Brain pericyte (primary cell): ENCODE results near the gene FLYWCH1.
A peak's percentile ranks its signal among the peaks of the same experiment; 100 is the strongest.
"Not testable (repeated sequence)": the region's sequence is repeated elsewhere in the genome, so short reads cannot be mapped to it uniquely, and the experiment has no call there.

ENCODE experiments used
- DNase-seq: peaks from one replicate; pipeline ENCODE4 v3.0.0-alpha.2; 2012; ENCODE audit warnings: low read depth, low spot score

FLYWCH1 gene

GRCh38 chr16:2925951-2926649, 14.4 kb downstream of the FLYWCH1 start:
- no peak for DNase-seq

GRCh38 chr16:2926650-2926999, 14.9 kb downstream of the FLYWCH1 start:
- DNase-seq: no peak

- DNase-seq: peak; percentile 57
Measured at GRCh38 chr16:2927010-2927646, 15.4 kb downstream of the FLYWCH1 start.

- DNase-seq: not testable (repeated sequence)
Measured at GRCh38 chr16:2928151-2928550, 16.4 kb downstream of the FLYWCH1 start.

- no peak for DNase-seq
Measured at GRCh38 chr16:2928796-2929195, 17.1 kb downstream of the FLYWCH1 start.

GRCh38 chr16:2929693-2930092, 18.0 kb downstream of the FLYWCH1 start:
- DNase-seq: no peak

GRCh38 chr16:2930236-2930635, 18.5 kb downstream of the FLYWCH1 start:
- DNase-seq: no peak

- not testable (repeated sequence) for DNase-seq
Measured at GRCh38 chr16:2931231-2931914, 19.6 kb downstream of the FLYWCH1 start.

GRCh38 chr16:2933136-2933535, 21.4 kb downstream of the FLYWCH1 start:
- no peak for DNase-seq

GRCh38 chr16:2933701-2934100, 22.0 kb downstream of the FLYWCH1 start:
- no peak for DNase-seq

- no peak for DNase-seq
Measured at GRCh38 chr16:2934450-2934849, 22.7 kb downstream of the FLYWCH1 start.

GRCh38 chr16:2936436-2937011, 24.8 kb downstream of the FLYWCH1 start:
- no peak for DNase-seq

- DNase-seq: no peak
Measured at GRCh38 chr16:2937170-2937569, 25.4 kb downstream of the FLYWCH1 start.

- DNase-seq: no peak
Measured at GRCh38 chr16:2938206-2938605, 26.5 kb downstream of the FLYWCH1 start.

- DNase-seq: no peak
Measured at GRCh38 chr16:2939968-2940367, 28.2 kb downstream of the FLYWCH1 start.

GRCh38 chr16:2942045-2942444, 30.3 kb downstream of the FLYWCH1 start:
- no peak for DNase-seq

- DNase-seq: not testable (repeated sequence)
Measured at GRCh38 chr16:2943716-2944115, 32.0 kb downstream of the FLYWCH1 start.

GRCh38 chr16:2946649-2947048, 34.9 kb downstream of the FLYWCH1 start:
- DNase-seq: no peak

- no peak for DNase-seq
Measured at GRCh38 chr16:2948807-2949704, 37.3 kb downstream of the FLYWCH1 start.

- DNase-seq: no peak
Measured at GRCh38 chr16:2949705-2950352, 38.1 kb downstream of the FLYWCH1 start.

GRCh38 chr16:2950353-2950724, 38.6 kb downstream of the FLYWCH1 start:
- DNase-seq: no peak
